Posterior vena cava (tissue), 2 donors: ENCODE data around the gene DNAH8. TPM values are rescaled to one million over a fixed set of nuclear protein-coding genes. Genes with fewer than 3 reads are reported as not detected.

ENCODE experiments used
- DNase-seq: peaks from one replicate; pipeline ENCODE4 v3.0.0-alpha.2; 2020; ENCODE audit warnings: low spot score
- intact Hi-C, 2 donors: fragments of 100-400 bp; cut with DNase I; formaldehyde crosslinking; loops; one replicate each; pipeline versions ENCODE4 v1.14.1 to v1.14.2; 2022 to 2023
- total RNA-seq, 2 donors: library from RNA; stranded (reverse); fragmentation: NEBNext Ultra II Directional; extraction: Animal tissue kit (Norgen Biotek cat#: 25700); gene quantifications; one replicate each; pipeline ENCODE4 v1.2.1, GENCODE V29; 2021
- donor health status: DM: yes; HTN: yes; CAD: no.
- donor health status: DM: yes; HTN: yes; CAD: no.

Gene DNAH8
- total RNA-seq, 2 donors from 2014 or later, result 0.05 to 0.71 TPM

DNA sequence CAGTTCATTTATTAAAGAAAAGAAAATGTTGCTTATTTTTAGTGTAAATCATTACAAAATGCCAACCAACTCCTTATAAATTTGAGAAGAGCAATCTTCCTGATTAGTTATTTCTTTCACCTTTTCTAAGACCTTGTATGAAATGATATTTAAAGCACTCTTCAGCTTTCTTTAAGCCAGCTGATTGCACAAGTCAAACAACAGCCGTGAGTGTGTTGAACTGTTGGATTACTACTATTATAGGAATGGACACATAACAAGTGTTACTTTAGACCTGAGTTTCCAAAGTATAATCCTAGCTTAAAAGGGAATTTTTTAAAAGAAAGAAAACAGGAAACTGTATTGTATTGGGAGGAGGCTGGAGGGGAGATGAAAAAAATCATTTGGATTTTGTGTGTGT is 306.7 kb downstream of the DNAH8 start:
- intact Hi-C loops, result no loop called here
- no peak for DNase-seq

DNA sequence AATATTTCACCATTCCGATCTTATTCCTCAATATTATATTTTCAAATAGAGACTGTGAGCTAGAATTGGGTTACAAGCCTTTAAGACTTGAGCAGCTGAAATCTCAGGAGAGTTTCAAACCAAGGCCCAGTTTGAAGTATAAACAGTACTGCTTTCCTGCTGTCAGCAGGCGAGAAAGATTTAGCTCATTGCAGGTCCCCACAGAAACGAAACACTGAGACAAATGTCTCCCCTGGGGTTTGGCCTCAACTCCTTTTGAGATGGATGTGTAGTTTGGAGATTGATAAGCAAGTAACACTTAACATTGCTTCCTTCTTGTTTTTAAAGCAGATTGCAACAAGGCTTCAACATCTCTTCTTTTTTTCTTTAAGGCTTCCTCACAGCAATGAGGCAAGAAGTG is 311.1 kb downstream of the DNAH8 start:
- no peak for DNase-seq
- intact Hi-C loops, result no loop called here

DNA sequence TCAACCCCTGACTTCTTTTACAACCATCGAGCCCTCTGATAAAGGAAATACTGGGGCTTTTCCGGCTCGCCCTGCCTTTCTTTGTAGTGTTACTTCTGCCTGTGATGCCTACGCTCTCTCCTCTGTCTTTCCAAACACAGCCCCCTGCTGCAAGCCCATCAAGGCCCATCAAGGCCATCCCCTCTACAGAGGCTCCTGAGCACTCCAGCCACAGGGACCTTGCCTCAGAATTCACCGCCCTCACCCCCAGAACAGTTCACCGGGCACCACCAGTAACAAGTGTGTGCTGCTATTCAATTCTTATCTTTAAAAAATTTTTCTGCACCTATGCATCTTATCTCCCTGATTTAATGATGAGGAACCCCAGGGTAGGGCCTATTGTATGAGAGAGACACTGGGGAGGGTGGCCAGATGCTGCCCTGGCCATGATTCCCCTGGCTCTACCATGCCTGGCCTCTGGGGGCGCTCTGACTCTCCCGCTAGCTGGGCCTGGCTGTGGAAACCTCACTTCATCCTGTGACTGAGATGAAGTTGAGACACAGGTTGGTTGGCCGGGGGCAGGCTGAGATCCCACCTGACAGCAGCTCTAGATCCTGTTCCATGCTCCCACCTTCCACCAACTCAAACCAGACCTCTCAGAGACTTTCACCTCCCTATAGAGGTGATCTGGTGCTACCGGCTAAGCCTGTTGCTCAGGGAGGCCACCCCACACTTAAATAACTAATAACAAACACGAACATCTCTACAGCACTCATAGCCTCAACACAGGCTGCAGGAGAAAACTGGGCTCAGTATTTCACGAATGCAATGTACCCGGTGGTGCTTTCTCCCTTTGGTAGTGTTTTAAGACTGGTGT is 314.3 kb downstream of the DNAH8 start:
- intact Hi-C loops, result no loop called here
- DNase-seq, result no peak

DNA sequence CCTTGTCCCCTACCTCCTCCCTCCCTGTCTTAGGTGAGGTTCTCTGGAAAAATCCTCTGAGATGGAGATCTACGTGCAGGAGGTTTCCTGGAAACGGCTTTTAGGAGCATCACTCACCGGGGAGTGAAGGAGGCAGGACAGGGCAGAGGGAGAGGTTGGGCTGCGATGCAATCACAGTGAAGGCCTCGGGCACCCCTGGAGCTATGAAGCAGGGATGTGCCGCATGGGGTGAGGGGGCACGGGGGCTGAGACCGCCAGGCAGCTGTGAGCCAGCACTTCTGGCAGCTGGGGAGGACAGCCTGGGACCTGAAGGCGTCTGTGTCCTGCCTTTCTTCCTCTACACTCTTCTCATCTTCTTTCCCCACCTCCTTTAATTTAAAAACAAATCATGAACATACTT is 320.6 kb downstream of the DNAH8 start:
- intact Hi-C loops, result no loop called here
- no peak for DNase-seq

DNA sequence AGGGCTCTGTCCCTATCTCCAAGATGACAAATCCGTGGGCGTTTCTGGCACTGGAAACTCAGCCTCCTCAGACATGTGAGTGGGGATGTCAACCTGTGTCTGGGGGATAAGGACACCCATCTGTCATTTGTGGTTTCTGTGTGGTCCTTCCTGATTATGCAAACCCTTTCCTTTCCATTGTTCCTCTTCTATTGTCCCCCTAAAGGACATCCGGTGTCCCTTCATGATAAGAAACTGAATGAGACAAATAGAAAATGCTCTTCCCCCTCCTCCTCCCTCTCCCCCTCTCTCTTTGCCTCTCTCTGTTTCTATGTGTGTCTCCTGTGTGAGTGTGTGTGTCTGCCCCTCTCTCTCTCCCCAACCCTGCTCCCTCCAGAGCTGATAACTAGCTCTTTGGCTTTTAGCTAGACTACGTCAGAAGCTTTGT is 322.0 kb downstream of the DNAH8 start:
- intact Hi-C loops, result no loop called here
- no peak for DNase-seq

DNA sequence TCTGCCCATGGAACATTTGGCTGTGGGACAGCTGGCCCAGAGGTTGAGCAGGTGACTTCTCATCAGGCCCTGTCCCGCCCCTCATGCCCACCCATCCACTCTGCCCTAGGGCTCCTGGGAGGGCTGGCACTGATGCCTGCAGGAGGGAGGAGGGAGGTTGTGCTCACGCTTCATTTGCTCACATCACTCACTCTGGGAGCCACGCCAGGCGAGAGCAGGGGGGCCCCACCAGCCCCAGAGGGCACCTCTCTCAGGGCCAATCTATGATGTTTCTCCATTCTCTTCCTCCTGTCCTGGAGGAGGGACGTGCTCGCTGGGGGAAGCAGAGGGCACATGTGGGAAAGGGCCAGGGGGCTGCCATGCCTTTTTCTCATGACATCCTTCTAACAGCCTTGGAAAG is 322.6 kb downstream of the DNAH8 start:
- intact Hi-C loops, result no loop called here
- DNase-seq, result no peak

DNA sequence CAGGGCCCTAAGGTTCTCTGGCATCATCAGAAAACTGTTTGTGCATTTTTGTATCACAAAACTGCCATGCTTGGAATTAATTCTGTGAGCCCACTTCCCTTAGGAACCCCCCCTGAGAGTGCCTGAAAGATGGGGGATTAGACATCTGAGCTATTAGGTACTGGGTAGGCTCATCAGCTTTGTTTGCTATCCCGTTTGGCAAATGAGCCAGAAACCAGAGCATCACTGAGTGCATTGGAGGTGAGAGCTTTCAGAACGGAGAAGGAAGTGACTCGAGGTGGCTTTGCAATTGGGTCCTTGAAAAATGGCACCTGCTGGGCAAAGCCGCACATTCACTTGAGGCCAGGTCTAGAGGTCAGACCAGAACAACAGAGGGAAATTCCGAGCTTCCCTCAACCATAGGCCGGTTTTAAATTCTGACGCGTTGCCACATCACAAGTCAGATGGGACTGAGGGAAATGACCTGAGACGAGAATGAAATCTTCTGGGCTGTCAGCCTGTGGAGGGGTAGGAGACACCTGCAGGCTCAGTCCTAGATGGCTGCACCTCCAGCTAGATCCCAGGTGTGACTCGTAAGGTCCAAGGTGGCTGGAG is 325.1 kb downstream of the DNAH8 start:
- intact Hi-C loops, result no loop called here
- no peak for DNase-seq

DNA sequence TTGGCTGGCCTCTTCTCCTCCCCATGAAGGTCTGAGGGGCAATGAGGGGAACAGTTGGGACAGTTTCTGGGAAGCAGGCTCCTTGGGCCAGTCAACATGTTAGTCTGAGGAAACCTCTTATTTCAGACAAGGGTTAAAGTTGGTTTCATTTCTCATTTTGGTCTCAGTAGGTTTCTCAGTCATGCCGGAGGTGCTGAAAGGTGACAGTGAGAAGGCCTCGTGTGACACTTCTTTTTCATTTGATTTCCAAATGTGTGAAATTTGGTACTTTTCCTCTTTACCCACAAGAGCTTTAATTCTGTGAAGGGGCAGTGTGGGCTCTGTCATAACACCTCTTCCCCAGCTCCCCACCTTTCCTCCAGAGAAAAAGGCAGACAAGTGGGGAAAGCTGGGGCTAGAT is 326.0 kb downstream of the DNAH8 start:
- no peak for DNase-seq
- intact Hi-C loops, result loop anchor here in 1 of 2 donors (1.0 kb wide), 1 partner anchor 39 kb away; no protein-coding TSS in a partner anchor

DNA sequence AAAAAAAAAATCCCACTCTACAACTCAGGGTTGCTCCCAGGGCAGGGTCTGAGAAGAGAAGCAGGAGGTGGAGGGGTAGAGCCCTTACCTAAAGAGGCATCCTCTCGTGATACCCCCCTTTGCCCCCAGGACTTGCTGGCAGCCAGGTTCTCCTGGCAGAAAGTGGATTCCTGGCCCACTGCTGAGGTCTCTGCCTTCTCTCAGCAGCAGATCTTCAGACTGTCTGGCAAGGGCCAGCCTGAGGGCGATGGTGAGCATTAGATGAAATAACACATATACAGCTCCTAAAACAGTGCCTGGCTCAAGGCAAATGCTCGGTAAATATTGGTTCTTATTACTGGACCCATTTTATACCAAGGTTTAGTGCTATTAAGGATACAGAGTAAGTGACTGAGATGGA is 328.7 kb downstream of the DNAH8 start:
- no peak for DNase-seq
- intact Hi-C loops, result no loop called here

DNA sequence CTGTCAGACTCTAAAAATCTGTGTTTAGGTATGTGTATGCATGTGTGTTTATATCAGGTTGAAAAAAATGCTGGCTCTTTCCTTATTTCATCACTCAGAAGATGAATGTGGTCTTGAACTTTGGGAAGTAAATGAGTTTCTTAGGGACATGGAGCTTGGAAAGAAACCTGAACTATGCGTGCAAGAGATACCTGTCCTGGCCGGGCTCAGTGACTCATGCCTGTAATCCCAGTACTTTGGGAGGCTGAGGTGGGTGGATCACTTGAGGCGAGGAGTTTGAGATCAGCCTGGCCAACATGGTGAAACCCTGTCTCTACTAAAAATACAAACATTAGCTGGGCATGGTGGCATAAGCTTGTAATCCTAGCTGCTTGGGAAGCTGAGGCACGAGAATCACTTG is 329.1 kb downstream of the DNAH8 start:
- intact Hi-C loops, result no loop called here
- DNase-seq, result no peak

DNA sequence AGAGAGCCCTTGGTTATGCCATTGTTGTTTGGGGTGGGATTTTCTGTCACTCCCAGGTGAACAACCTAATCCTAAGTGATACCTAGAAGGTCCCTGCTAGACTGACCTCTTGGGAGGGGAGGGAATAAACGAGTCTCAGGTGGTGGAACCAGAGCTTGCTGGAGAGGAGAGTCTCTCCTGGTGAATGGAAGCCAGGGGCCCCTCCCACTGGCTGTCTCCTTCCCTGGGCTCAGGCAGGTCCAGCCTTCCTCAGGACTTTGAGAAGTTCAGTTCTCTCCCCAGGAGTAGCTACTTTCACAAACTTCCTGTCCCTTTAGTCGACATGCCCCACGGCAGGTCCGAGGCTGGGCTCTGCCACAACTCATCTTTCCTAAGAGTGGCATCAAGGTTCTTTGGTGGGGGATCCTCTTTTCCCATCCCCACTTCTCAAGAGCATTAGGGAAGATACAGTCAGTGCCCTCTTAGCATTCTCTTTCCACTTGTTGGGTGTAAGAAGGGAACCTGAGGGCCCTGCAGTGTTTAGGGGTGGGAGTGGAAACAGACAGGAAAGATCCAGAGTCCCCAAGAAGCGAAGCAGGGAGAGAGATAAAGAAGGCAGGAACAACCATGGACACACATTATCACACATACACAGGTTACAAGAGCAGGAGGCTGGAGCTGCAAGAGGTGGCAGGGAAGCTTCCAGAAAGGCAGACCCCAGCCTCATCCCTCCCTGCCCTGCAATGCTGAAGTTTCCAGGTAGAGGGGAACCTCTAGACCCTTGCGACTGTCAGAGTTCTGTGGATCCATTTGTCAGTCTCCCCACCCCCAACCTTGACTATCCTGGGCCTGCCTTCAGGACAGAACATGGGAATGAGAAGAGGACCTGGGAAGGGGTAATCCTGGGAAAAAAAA is 332.6 kb downstream of the DNAH8 start:
- DNase-seq, result no peak
- intact Hi-C loops, result no loop called here

DNA sequence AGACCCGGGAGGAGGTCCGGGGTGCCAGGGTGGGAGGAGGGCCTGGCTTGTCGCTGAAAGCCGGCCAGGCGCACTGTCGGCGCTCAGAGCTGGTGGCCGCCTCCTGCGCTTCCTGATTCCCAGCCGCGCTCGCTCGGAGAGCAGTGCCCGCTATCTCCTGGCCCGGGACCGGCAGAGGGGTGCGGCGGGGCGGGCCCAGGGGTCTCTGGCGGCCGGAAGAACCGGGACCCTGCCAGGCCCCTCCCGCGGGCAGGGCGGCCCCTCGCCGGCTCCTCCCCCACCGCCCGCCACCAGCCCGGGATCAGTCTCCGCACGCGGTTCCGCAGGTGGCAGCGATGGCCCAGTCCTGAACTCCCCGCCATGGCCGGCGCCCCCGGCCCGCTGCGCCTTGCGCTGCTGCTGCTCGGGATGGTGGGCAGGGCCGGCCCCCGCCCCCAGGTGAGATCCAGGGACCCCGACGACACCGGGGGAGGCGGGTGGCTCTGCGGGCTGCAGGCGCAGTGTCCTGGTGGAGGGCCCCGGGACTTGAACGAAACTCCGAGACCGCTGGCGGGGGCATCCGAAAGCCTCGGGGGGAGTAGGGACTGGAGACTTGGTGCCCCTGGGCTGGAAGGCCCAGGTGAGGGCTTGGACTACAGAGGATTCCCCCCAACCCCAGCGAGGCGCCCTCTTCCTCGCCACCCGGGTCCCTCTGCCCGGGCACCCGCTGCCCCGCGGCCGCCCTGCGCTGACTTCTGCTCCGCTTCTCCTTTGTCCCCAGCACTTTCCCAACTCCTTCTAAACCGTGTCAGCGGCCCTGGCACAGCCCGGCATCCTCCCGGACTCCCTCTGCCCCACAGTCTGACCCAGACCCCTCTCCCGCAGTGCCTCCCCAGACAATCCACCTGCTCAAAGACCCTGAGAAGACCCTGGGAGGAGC is 333.6 kb downstream of the DNAH8 start, which contains the start of gene GLP1R:
GLP1R (plus strand) TSS at position 301 of the 919 bp plus-strand sequence; CDS start at position 361, 60 bp downstream.
- intact Hi-C loops, result no loop called here
- DNase-seq, result no peak

DNA sequence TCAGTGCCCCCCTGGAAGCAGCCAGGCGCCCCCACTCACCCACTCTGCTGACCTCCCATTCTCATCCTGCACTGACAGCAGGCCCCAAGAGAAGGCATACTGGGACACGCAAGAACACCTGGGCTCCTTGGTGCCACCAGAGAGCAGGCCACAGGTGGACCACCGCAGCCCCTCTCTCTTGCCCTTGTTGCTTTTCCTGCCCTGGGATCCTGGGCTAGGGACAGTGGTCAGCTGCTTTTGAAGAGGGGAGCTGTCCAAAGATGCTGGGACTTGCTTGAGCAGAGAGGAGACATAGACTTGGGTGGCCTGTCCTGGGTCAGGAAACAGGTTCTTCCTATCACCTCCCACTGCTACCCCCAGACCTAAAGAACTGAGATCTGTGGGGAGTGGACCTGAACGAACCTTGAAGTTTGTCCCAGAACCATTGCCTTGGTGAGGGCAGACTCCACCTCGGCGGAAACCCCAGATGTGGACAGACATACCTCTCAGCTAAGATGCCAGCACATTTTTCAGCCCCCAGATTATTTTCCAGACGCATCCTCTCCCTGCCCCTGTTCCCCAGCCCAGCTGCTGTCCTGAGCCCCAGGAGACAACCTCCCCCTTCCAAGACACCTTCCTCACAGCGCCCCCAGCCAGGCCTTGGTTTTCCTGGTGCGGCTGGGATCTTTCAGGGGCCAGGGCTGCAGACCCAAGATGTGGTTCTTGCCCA is 334.6 kb downstream of the DNAH8 start:
- intact Hi-C loops, result no loop called here
- no peak for DNase-seq

DNA sequence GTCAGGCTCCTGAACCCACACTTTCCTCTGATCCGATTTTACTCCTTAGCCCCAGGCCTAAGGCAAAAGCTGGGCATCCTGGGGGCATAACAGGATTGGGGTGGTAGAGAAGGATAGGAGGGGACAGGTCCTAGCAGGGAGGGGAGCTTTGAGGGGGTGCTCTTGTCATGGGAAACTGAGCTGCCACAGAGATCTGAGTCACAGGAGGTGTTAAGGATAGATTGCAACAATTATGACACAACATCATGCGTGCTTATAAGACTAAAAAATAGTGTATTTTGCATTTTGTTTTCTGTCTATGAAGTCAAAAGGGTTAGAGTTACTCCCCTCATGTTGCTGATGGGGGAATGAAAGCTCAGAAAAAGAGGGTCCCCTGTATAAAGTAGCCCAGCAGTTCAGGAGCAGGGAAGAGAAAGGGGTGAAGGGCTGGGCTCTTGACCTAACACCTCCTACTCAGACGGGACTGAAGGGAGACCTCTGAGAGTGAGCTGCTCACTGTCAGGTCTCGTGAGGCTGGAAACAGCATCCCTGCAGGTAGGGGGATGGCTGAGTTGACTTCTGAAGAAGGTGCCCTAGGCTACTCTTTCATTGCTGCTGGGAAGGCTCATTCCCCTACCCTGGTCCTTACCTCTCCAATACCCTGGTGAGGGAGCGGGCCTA is 335.5 kb downstream of the DNAH8 start:
- intact Hi-C loops, result no loop called here
- no peak for DNase-seq

DNA sequence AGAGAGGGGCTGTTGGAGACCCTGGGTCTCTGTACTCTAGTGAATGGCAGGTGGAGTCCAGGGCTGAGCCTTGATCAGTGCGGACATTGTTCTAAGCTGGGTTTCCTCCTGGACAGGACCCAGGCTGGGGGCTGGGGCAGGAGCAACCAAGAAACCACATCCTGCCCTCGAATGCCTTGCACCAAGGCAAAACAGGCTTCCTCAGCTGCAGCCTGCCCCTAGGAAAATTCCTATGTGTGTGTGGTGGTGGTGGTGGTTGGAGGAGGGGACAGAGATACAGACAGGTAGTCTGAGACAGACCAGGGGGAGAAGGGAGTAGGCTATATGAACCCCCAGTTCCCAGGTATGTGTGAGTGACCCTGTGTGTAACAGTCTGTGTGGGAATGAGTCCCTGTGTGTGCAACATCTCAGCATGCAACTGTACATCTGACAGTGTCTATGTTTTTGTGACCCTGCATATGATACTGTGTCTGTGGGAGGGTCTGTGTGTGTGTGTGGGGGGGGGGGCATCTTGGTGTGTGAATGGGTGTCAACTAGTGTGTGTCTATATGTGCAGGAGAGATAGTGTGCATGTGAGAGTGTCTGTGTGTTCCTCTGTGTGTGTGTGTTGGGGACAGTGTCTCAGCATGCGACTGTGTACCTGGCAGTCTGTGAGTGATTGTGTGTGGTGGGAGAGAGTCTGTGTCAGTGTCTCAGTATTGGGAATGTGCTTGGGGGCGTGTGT is 336.4 kb downstream of the DNAH8 start:
- DNase-seq, result no peak
- intact Hi-C loops, result no loop called here

DNA sequence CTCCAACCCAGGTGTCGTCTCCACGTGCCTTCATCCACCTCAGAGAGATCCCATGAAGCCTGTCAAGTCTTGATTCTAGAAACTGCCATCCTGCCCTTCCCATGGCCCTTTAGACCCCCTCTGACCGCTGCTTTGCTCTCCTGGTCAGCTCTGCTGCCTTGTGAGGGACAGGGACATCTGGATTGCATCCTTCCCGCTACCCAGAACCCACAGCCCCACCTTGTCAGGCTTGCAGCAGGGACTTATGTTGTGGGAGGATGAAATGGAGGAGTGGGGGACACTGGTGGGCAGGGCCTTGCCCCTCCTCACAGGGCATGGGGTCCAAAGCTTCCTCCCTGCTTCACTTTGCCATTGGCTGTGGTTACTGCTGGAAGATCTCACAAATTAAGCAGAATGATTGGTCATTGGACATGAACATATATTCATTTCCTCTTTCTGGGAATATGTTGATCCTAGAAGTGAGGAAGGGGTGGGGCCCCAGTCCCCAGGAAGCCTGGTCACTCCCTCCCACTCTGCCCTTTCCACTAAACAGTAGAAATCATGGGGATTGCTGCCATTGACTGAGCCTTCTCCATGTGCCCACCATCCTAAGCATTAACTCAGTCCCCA is 338.0 kb downstream of the DNAH8 start:
- intact Hi-C loops, result no loop called here
- DNase-seq, result no peak
